Measurements from ENCODE around the gene GRIK4.

Gene GRIK4

DNA sequence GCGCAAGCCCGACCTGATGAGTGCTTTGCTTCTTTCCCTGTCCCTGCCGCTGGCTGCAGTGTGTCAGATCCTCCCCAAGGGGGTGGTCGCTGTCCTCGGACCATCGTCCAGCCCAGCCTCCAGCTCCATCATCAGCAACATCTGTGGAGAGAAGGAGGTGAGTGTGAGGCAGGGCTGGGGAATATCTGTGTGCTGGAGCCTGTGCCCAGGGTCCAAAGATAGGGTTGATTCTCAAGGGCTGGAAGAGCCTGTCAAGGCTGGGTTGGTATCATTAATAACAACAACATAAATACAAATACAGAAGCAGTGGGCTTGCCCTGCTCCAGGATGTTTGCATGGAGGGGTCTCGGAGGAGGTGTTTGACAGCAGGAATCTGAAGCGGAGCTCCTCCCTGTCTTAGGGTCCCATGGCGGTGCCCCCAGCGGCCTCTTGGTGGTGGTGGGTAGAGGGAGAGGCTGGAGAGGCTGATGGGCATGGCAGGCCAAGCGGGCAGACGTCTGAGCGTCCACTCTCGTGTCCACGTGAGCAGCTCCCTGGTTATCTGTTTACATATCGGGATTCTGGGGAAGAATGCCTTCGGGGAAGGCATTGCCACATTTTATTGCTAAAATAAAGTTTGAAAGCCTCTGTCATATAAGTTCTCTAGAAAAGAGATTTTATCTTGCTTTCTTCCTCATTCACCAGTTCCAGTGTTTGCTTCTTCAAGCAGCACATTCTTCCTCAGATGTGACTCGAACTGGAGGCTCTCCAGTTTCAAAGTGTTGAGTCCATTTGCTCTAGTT is 304.0 kb downstream of the GRIK4 start:
- no peak overlapping the region for H3K9ac ChIP-seq (ENCODE audit: low read length)
- no peaks in the 10 kb centered on the region for H3K4me1 ChIP-seq (ENCODE audit: insufficient read depth, low read length, severe bottlenecking)
- no peak overlapping the region for H3K27ac ChIP-seq (ENCODE audit: low read depth, low read length, poor library complexity, severe bottlenecking)
- no peak for TF ChIP-seq EZH2 (IDR thresholded peaks at IDR 0.05; ENCODE audit: borderline replicate concordance, low read length)
- no peak for TF ChIP-seq CTCF (IDR thresholded peaks at IDR 0.05; ENCODE audit: low read length)
- no peaks in the 10 kb centered on the region for H4K20me1 ChIP-seq (ENCODE audit: insufficient read depth, low read length)
- no peak overlapping the region for H2AFZ ChIP-seq (ENCODE audit: low read length)
- no peaks in the 10 kb centered on the region for H3K79me2 ChIP-seq (ENCODE audit: insufficient read depth, low read length)
- H3K9me2 ChIP-seq (ENCODE audit: low read depth, low read length), result no peaks in the 10 kb centered on the region
- H3F3A ChIP-seq (ENCODE audit: insufficient read depth, low read length), result no peaks in the 10 kb centered on the region
- no peak overlapping the region for H3K4me3 ChIP-seq (ENCODE audit: low read depth, low read length, poor library complexity, severe bottlenecking)
- no peaks in the 10 kb centered on the region for H3K27me3 ChIP-seq (ENCODE audit: insufficient read depth, low read length)
- H3K4me2 ChIP-seq (ENCODE audit: low read length), result no peak overlapping the region
- H3K9me3 ChIP-seq (ENCODE audit: low read length), result no peaks in the 10 kb centered on the region
- H3K36me3 ChIP-seq (ENCODE audit: insufficient read depth, low read length), result no peaks in the 10 kb centered on the region

DNA sequence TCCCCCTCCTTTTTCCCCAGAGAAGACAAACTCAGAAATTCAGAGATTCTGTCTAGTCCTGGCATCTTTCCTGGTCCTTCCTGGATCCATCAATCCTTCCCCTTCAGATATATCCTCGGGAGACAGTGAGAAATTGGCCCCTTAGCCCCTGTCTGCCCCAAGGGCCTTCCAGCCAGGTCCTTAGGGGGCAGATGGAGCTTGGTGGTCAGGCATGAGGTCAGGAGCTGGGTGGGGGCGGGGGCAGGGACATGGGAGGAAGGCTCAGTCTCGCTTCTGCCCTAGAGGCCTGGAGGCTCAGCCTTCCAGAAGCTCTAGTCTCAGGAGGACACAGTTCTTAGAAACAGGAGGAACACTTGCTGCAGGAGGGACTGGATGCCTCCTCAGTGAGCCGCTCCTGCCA is 304.6 kb downstream of the GRIK4 start:
- Histone ChIP-seq H3K27me3 (ENCODE audit: insufficient read depth, low read length) (no peaks in the 10 kb centered on the region), H3K9me3 (ENCODE audit: low read length) (no peaks in the 10 kb centered on the region), H4K20me1 (ENCODE audit: insufficient read depth, low read length) (no peaks in the 10 kb centered on the region), H3K9ac (ENCODE audit: low read length) (no peak overlapping the region), H3K4me1 (ENCODE audit: insufficient read depth, low read length, severe bottlenecking) (no peaks in the 10 kb centered on the region), H3K9me2 (ENCODE audit: low read depth, low read length) (no peaks in the 10 kb centered on the region), H3F3A (ENCODE audit: insufficient read depth, low read length) (no peaks in the 10 kb centered on the region), H3K4me3 (ENCODE audit: low read depth, low read length, poor library complexity, severe bottlenecking) (no peak overlapping the region), H2AFZ (ENCODE audit: low read length) (no peak overlapping the region), H3K27ac (ENCODE audit: low read depth, low read length, poor library complexity, severe bottlenecking) (no peak overlapping the region), H3K4me2 (ENCODE audit: low read length) (no peak overlapping the region), H3K36me3 (ENCODE audit: insufficient read depth, low read length) (no peaks in the 10 kb centered on the region), H3K79me2 (ENCODE audit: insufficient read depth, low read length) (no peaks in the 10 kb centered on the region)
- TF ChIP-seq CTCF (IDR thresholded peaks at IDR 0.05; ENCODE audit: low read length), result no peak
- TF ChIP-seq EZH2 (IDR thresholded peaks at IDR 0.05; ENCODE audit: borderline replicate concordance, low read length), result no peak

GRCh38 chr11:120816711-120817110 is 305.2 kb downstream of the GRIK4 start:
- H4K20me1 ChIP-seq (ENCODE audit: insufficient read depth, low read length), result no peaks in the 10 kb centered on the region
- H3K9me3 ChIP-seq (ENCODE audit: low read length), result no peaks in the 10 kb centered on the region
- no peaks in the 10 kb centered on the region for H3F3A ChIP-seq (ENCODE audit: insufficient read depth, low read length)
- no peaks in the 10 kb centered on the region for H3K27me3 ChIP-seq (ENCODE audit: insufficient read depth, low read length)
- H3K36me3 ChIP-seq (ENCODE audit: insufficient read depth, low read length), result no peaks in the 10 kb centered on the region
- no peak overlapping the region for H3K27ac ChIP-seq (ENCODE audit: low read depth, low read length, poor library complexity, severe bottlenecking)
- no peak overlapping the region for H3K4me3 ChIP-seq (ENCODE audit: low read depth, low read length, poor library complexity, severe bottlenecking)
- TF ChIP-seq CTCF (IDR thresholded peaks at IDR 0.05; ENCODE audit: low read length) (no peak), EZH2 (IDR thresholded peaks at IDR 0.05; ENCODE audit: borderline replicate concordance, low read length) (no peak)
- no peaks in the 10 kb centered on the region for H3K79me2 ChIP-seq (ENCODE audit: insufficient read depth, low read length)
- no peak overlapping the region for H3K4me2 ChIP-seq (ENCODE audit: low read length)
- H3K9ac ChIP-seq (ENCODE audit: low read length), result no peak overlapping the region
- H2AFZ ChIP-seq (ENCODE audit: low read length), result no peak overlapping the region
- no peaks in the 10 kb centered on the region for H3K9me2 ChIP-seq (ENCODE audit: low read depth, low read length)
- no peaks in the 10 kb centered on the region for H3K4me1 ChIP-seq (ENCODE audit: insufficient read depth, low read length, severe bottlenecking)

Data from OCI-LY1 (cell line).